ENCODE results near the gene CMTM7. TPM values are rescaled to one million over a fixed set of nuclear protein-coding genes. Genes with fewer than 3 reads are reported as not detected.

The CMTM7 gene
- total and polyA plus RNA-seq, 2 of the 13 experiments (the other 11 are each of a cell fraction or from before 2014, with no cell fraction given) = 20.9 to 21.4 TPM

DNA sequence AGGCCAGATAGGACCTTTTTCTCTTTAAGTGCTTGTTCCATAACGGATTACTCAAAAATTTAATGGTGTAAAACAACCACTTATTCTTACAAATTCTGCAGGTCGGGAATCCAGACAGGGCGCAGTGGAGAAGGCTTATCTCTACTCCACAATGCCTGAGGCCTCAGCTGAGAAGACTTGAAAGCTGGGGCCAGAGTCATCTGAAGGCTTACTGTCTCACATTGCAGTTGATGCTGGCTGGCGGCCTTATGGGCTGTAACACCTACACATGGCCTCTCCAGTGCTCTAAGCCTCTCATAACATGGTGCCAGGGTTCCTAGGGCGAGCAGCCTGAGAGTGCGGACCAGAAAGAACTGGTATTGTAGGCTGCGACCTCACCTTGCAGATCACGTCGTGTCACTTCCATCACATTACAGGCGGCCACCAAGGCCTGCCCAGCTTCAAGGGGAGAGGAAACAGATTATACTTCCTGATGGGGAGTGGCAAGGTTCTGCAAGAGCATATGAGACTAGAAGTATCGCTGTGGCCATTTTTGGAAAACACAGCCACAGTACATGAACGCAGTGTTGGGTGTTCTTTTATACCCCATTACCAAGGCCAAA lies 32.4 kb downstream of the CMTM7 start:
- CTCF ChIA-PET (ENCODE audit: low intra/inter-chr PET ratio, low total read pairs) = no interaction called here
- Histone ChIP-seq H3K4me3 (replicated peaks in 1 of 3; ENCODE audit: insufficient read depth in 1 of 3, low read depth in 2 of 3, low read length in 3 of 3) (no peak overlapping the region), H2AFZ (ENCODE audit: low read length) (no peak overlapping the region), H3K27ac (ENCODE audit: extremely low read length, insufficient read depth, low read length) (no peak overlapping the region), H3K79me2 (ENCODE audit: insufficient read depth, low read length) (peaks cover 49% of the 10 kb centered on the region), H3K9me3 (ENCODE audit: low read length) (peaks cover 4% of the 10 kb centered on the region), H3K9ac (ENCODE audit: insufficient read depth, low read depth, low read length) (no peak overlapping the region), H3K36me3 (replicated peaks in 1 of 2; ENCODE audit: control insufficient read depth in 1 of 2, insufficient read depth in 2 of 2, low read length in 2 of 2) (peaks cover 0 to 3% of the 10 kb centered on the region in 2 experiments; a peak in 1 of 5 replicates), H3K27me3 (ENCODE audit: control insufficient read depth in 1 of 2, insufficient read depth in 2 of 2, low read length in 2 of 2) (no peaks in the 10 kb centered on the region), H4K20me1 (ENCODE audit: insufficient read depth, low read length) (no peaks in the 10 kb centered on the region), H3K4me1 (ENCODE audit: insufficient read depth, low read length) (peaks cover 61% of the 10 kb centered on the region), H3K4me2 (ENCODE audit: low read depth, low read length) (no peak overlapping the region)
- 98% methylated on average over 12 of the region's 12 CpGs for WGBS (ENCODE audit: low lambda C conversion rate)
- no peak for ATAC-seq
- intact Hi-C loops (cut with micrococcal nuclease; ENCODE audit: unreplicated experiment) (no loop called here), in situ Hi-C loops (cut with HindIII; ENCODE audit: extremely low pct_ligation_motif_present, low pct_unique_long_range_greater_than_20kb) (no loop called here)
- DNase-seq (ENCODE audit: low spot score) = no peak
- no peak for TF ChIP-seq ZC3H13 (CRISPR knock-in tag; IDR thresholded peaks at IDR 0.05)
- TF ChIP-seq ZBTB1 (CRISPR knock-in tag; IDR thresholded peaks at IDR 0.05; ENCODE audit: borderline replicate concordance) = no peak
- no peak for TF ChIP-seq RBAK (CRISPR knock-in tag; IDR thresholded peaks at IDR 0.05)
- no peak for TF ChIP-seq ZNF513 (CRISPR knock-in tag; conservative IDR thresholded peaks at IDR 0.05)
- TF ChIP-seq ZNF746 (CRISPR knock-in tag; IDR thresholded peaks at IDR 0.05) = no peak
- no peak for TF ChIP-seq ZNF543 (CRISPR knock-in tag; IDR thresholded peaks at IDR 0.05)
- no peak for TF ChIP-seq RARG (CRISPR knock-in tag; IDR thresholded peaks at IDR 0.05; ENCODE audit: low read depth)
- TF ChIP-seq, protein P1, sequence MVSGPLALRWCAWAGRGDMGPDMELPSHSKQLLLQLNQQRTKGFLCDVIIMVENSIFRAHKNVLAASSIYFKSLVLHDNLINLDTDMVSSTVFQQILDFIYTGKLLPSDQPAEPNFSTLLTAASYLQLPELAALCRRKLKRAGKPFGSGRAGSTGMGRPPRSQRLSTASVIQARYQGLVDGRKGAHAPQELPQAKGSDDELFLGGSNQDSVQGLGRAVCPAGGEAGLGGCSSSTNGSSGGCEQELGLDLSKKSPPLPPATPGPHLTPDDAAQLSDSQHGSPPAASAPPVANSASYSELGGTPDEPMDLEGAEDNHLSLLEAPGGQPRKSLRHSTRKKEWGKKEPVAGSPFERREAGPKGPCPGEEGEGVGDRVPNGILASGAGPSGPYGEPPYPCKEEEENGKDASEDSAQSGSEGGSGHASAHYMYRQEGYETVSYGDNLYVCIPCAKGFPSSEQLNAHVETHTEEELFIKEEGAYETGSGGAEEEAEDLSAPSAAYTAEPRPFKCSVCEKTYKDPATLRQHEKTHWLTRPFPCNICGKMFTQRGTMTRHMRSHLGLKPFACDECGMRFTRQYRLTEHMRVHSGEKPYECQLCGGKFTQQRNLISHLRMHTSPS (CRISPR knock-in tag; IDR thresholded peaks at IDR 0.05; ENCODE audit: low read depth) = no peak
- no peak for TF ChIP-seq DZIP1 (CRISPR knock-in tag; IDR thresholded peaks at IDR 0.05)
- TF ChIP-seq ZNF432 (CRISPR knock-in tag; IDR thresholded peaks at IDR 0.05; ENCODE audit: borderline replicate concordance) = no peak
- no peak for TF ChIP-seq TCF7L2 (IDR thresholded peaks at IDR 0.05; ENCODE audit: low read depth, low read length)
- no peak for TF ChIP-seq ZNF713 (CRISPR knock-in tag; IDR thresholded peaks at IDR 0.05)
- TF ChIP-seq YY1 (IDR thresholded peaks at IDR 0.05; ENCODE audit: insufficient read depth, insufficient replicate concordance, low read depth, low read length) = no peak
- FAIRE-seq = no peak
- POLR2A ChIA-PET = no interaction called here
- no TSS peak for BruUV-seq (replicated peaks)
